DMS 273 treated with DMSO at 0.1 percent for 48 hours (cell line): Measurements from ENCODE around the gene SLC6A9.

Source experiments
- DNase-seq: peaks from one replicate; lab custom pipeline; 2025; lab: John Stamatoyannopoulos, UW

The SLC6A9 gene

GRCh38 chr1:44048532-44049215 lies 17.4 kb upstream of the SLC6A9 start:
- DNase-seq: no peak

- no peak for DNase-seq
Observed at GRCh38 chr1:44047131-44047530, 15.9 kb upstream of the SLC6A9 start.

- no peak for DNase-seq
Observed at GRCh38 chr1:44045064-44045463, 13.8 kb upstream of the SLC6A9 start.

DNA sequence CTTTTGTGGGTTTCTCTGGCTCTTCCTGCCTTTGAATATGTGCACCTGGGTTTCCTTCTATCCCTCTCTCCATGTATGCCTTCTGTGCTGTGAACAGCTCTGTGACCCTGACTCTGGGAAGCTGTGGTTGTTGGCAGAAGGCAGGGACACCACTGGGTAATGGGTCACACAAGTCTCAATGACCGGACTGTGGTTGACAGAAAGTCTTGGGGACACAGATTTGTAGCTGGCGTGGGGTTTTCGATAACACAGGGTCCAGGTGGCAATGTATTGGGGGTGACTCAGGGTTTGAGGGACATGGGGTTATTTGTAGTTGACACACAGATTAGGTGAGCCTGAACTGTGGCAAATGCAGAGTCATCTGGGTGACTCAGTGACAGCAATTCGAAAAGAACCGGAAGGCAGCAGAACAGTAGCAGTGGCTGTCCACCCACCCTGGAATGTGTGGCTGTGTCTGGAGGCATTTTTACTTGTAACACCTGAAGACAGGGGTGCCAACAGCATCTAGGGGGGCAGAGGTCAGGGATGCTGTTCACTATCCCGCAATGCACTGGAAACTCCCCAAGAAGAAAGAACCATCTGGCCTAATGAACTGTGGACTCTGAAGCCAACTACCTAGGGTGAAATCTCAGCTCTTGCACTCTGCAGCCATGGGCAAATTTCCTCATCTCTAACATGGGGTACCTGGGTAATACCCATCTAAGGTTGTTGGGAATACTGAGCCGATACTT lies 13.0 kb upstream of the SLC6A9 start:
- DNase-seq: no peak

GRCh38 chr1:44043176-44044070 lies 12.2 kb upstream of the SLC6A9 start:
- DNase-seq: no peak

DNA sequence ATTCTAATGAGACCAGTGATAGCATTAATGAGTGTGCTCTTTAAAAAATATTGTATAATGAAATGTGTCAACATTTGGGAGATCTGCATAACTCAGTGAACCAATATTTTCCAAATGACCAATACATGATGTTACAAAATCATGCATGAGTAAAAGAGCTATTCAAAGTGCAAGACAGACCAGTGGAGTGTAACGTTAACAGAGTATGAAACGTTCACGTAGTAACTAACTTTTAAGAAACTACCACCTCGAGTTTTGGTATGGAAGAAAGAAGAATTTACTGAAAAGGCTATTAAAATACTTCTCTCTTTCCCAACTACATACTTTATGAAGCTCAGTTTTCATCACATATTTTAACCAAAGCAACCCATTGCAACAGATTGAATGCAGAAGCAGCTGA lies 9.6 kb upstream of the SLC6A9 start:
- DNase-seq: no peak

GRCh38 chr1:44040418-44040817 lies 9.2 kb upstream of the SLC6A9 start:
- DNase-seq: no peak

- DNase-seq: no peak
Observed at GRCh38 chr1:44038876-44039657, 7.8 kb upstream of the SLC6A9 start.

- DNase-seq: no peak
Observed at GRCh38 chr1:44037154-44037553, 5.9 kb upstream of the SLC6A9 start.

GRCh38 chr1:44036409-44037139 lies 5.3 kb upstream of the SLC6A9 start:
- DNase-seq: peak; percentile 38

GRCh38 chr1:44035726-44036408 lies 4.6 kb upstream of the SLC6A9 start:
- peak; percentile 42 for DNase-seq

- DNase-seq: no peak
Observed at GRCh38 chr1:44034976-44035716, 3.9 kb upstream of the SLC6A9 start.

DNA sequence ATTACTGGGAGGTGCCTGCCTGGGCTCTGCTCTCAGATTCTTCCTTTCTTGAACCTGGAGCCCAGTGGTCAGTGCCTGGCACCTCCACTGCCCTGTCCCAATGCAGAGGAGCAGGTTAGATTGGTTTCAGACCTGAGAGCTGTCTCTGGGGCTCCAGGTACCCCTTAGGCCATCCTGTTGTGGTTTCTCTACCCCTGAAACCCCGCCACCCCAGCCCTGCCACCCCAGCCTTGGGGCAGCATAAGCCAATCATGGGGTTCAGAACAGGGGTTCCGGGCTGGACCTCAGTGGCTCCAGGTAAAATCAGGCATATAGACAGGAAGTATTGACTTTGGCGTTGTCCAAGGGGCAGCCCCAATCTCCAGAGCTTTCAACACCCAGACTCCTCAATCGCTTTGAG lies 3.2 kb upstream of the SLC6A9 start:
- DNase-seq: no peak

DNA sequence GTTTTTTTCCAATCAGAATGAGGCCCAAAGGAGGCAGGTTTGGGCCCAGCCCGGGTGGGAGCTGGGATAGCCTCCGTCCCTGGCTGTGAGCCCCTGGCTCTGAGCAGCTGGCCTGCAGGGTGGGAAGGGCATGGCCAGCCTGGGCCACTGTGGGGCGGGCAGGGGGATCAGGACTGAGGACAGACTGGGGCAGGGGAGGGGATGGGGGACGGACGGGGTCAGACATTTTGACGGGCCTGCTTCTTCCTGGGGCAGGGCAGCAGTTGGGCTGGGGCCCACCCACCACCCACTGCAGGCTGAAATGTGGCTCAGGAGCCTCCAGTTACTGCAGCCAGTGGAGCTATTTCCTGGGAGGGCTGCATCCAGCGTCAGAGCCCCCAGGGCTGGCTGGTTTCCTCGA lies 2.5 kb upstream of the SLC6A9 start:
- no peak for DNase-seq

DNA sequence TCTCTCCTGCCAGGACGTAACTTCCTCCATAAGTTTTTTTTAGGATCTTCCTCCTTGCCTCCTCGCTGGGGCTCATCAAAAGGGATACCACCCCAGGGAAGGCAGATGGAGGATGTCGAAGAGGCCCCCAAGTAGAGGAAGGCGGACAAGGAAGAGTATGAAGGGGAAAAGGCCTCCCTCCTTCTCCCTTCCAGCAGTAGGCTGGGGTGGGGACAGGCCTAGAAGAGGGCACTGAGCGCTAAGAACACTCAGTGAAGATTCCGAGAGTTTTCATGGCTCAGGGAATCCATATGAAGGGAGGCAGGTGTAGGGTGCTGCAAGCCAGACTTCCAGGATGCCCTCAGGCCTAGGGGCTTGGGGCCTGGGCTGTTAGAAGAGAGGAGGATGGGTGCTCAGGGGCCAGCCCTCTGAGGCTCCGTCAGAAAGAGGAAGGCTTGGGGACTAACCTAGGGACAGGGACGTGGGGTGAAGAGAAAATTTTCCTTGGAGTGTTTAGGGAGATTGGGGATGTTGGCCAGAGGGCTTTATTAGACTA lies 1.8 kb upstream of the SLC6A9 start:
- no peak for DNase-seq

- DNase-seq: no peak
Observed at GRCh38 chr1:44032170-44032790, 1.0 kb upstream of the SLC6A9 start.

DNA sequence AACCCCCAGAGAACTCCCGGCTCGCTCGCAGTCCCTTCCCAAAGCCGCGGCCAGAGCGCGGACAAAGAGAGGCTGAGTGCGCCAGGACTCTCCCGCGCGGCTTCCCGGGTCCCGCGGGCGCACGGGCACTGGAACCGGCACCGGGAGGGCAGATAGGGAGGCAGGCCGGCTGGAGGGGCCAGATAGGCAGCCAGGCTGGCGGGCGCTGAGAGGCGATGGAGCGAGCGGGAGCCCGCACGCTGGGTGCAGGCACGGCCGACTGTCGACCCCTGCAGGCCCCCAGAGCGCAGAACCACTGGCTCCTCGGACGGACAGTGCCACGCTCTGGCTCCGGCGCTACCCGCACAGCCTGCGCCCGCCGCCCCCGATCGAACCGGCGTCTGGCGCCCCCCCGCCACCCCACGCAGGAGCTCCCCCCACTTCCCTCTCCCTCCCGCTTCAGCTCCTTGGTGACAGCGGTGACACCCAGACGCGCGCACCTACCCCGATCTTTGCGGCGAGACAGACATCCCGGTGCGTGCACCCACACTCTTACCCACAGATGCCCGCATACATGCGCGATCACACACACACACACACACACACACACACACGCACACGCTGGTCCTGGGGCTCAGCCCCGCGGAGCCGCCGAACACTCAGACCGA lies 534 bp downstream of the SLC6A9 start:
- no peak for DNase-seq

GRCh38 chr1:44029911-44030604 lies 1.2 kb downstream of the SLC6A9 start:
- peak; percentile 71 for DNase-seq
